GM12892 (cell line): Measurements from ENCODE around the gene CDC14A.
"Not testable (repeated sequence)": the region's sequence is repeated elsewhere in the genome, so short reads cannot be mapped to it uniquely, and the experiment has no call there.

Experiments
- POLR2A ChIP-seq: IDR thresholded peaks from 2 replicates; pipeline ENCODE4 v1.6.1; 2011; ENCODE audit warnings: low read depth, low read length, control low read depth
- POLR2AphosphoS5 ChIP-seq: IDR thresholded peaks from 2 replicates; pipeline ENCODE4 v1.6.1; 2011; ENCODE audit warnings: low read depth, low read length, control low read depth
- TAF1 ChIP-seq: IDR thresholded peaks from 2 replicates; pipeline ENCODE4 v1.6.1; 2011; ENCODE audit warnings: low read depth, mild to moderate bottlenecking, control low read depth, low read length, borderline replicate concordance

DNA sequence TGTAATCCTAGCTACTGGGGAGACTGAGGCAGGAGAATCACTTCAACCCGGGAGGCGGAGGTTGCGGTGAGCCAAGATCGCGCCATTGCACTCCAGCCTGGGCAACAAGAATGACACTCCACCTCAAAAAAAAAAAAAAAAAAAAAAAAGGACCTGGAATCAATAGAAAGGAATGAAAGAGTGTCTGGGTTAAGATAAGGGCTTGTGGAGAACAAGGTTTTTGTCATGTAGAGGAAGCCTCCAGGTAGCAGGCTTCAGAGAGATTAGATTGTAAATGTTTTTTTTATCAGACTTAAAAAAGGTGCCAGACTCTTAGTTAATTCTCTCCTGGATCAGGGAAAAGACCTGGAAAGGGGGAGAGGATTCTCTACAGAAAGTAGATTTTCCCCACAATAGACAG is 14.4 kb upstream of the CDC14A start:
- not testable (repeated sequence) for TF ChIP-seq POLR2AphosphoS5, POLR2A, TAF1
